ENCODE data around the gene ELL. TPM values are rescaled to one million over a fixed set of nuclear protein-coding genes. Genes with fewer than 3 reads are reported as not detected.

ELL gene
- total and polyA plus RNA-seq, 2 donors (not counting 3 experiments of a cell fraction or from before 2014, with no cell fraction given), result 9.9 to 18.2 TPM

- Histone ChIP-seq H3K79me2 (ENCODE audit: control insufficient read depth, insufficient read depth, low read length) (peaks cover 12% of the 10 kb centered on the region), H2AFZ (ENCODE audit: low read depth, low read length) (peak within 1 kb of the TSS; percentile 74), H3K9me1 (replicated peaks; ENCODE audit: control insufficient read depth, extremely low read depth, insufficient read depth, low read length) (no peaks in the 10 kb centered on the region), H3K4me2 (ENCODE audit: insufficient read depth, low read length) (peak within 1 kb of the TSS; percentile 88), H3K27me3 (ENCODE audit: control insufficient read depth in 2 of 2, insufficient read depth in 2 of 2, low read length in 2 of 2) (no peaks in the 10 kb centered on the region), H3K9me3 (replicated peaks; ENCODE audit: control insufficient read depth, insufficient read depth, low read length) (no peaks in the 10 kb centered on the region), H4K20me1 (replicated peaks; ENCODE audit: control insufficient read depth, extremely low read depth, insufficient read depth, low read length) (no peaks in the 10 kb centered on the region), H3K27ac (ENCODE audit: insufficient read depth, low read depth, low read length) (peak within 1 kb of the TSS; percentile 12), H3K36me3 (ENCODE audit: control insufficient read depth in 2 of 2, extremely low read depth in 1 of 2, insufficient read depth in 2 of 2, low read length in 2 of 2) (peaks cover 3 to 17% of the 10 kb centered on the region in 2 experiments), H3K4me1 (ENCODE audit: control insufficient read depth, extremely low read depth, insufficient read depth, low read length) (peaks cover 12% of the 10 kb centered on the region), H3K4me3 (replicated peaks in 1 of 3; ENCODE audit: insufficient read depth in 1 of 3, low read depth in 1 of 3, low read length in 3 of 3) (peak within 1 kb of the TSS; percentile 61 to 85 (median 76)), H3K9ac (replicated peaks; ENCODE audit: extremely low read depth, insufficient read depth, low read length) (peak within 1 kb of the TSS; percentile 67)
- intact Hi-C loops (cut with micrococcal nuclease), result loop anchor here (1.0 kb wide), 1 partner anchor 28 kb away; the partner anchor contains the start of gene UBA52
- CTCF ChIA-PET, result interaction anchor here (1.2 to 1.3 kb wide), 3 partner anchors 15 to 304 kb away, joined by 3 to 4 read pairs (median 3); no protein-coding TSS in a partner anchor
- POLR2A ChIA-PET, result no interaction called here
- dilution Hi-C loops (cut with MboI; ENCODE audit: extremely low pct_ligation_motif_present, low sequenced_read_pairs), result no loop called here
- peak; percentile 87 for DNase-seq (ENCODE audit: low read depth, low spot score)
- no TSS peak for BruUV-seq (replicated peaks)
- no peak for TF ChIP-seq JUN (IDR thresholded peaks at IDR 0.05; ENCODE audit: borderline replicate concordance, insufficient read depth, insufficient read length, low read depth)
- TF ChIP-seq GATA2 (IDR thresholded peaks at IDR 0.05; ENCODE audit: insufficient read depth, insufficient read length, low read depth, low read length), result no peak
- no peak for TF ChIP-seq POLR2A (IDR thresholded peaks at IDR 0.05; ENCODE audit: low read depth, low read length)
- no peak for TF ChIP-seq MAX (IDR thresholded peaks at IDR 0.05; ENCODE audit: insufficient read depth, insufficient read length)
- no peak for TF ChIP-seq CTCF (IDR thresholded peaks at IDR 0.05; ENCODE audit: extremely low read depth in 1 of 2, insufficient read depth in 1 of 2, low read depth in 1 of 2, low read length in 2 of 2)
- no peak for TF ChIP-seq MYC (IDR thresholded peaks at IDR 0.05; ENCODE audit: low read depth, low read length)
- TF ChIP-seq FOS (IDR thresholded peaks at IDR 0.05; ENCODE audit: borderline replicate concordance, insufficient read depth, low read length), result no peak
- TF ChIP-seq EZH2 (IDR thresholded peaks at IDR 0.05; ENCODE audit: borderline replicate concordance, low read depth, low read length, severe bottlenecking), result no peak
- no peak for TF ChIP-seq POLR2AphosphoS5 (IDR thresholded peaks at IDR 0.05; ENCODE audit: insufficient read depth, low read depth, low read length)
- FAIRE-seq, result peak; percentile 81
These were observed 21.3 kb upstream of the ELL start, which contains the start of gene FKBP8 for GRCh38 chr19:18542941-18543813. Gene FKBP8 (minus strand): TSS chr19:18543573. CDS start chr19:18541970, 1,603 bp downstream.
